K562 (cell line): ENCODE results near the gene VPS9D1. TPM values are rescaled to one million over a fixed set of nuclear protein-coding genes. Genes with fewer than 3 reads are reported as not detected.

Source experiments
- CBX2 ChIP-seq: fragments of 200-600 bp; sonication (generic); IDR thresholded peaks from one replicate; pipeline ENCODE4 v1.6.1; 2012; ENCODE audit warnings: mild to moderate bottlenecking, low read length, inconsistent platforms; ENCODE audit not compliant: insufficient read depth, poor library complexity, severe bottlenecking
- HDAC2 ChIP-seq: fragments of 450-650 bp; IDR thresholded peaks from 2 replicates; pipeline ENCODE4 v1.6.1; 2016; ENCODE audit warnings: mild to moderate bottlenecking
- ID3 ChIP-seq, 2 experiments: fragments of 250-450 bp in 1 of 2; fragments of 450-650 bp in 1 of 2; sonication (Bioruptor Pico) in 1 of 2; IDR thresholded peaks; 2 replicates each; pipeline versions ENCODE4 v1.6.1 to v1.8.0; 2016 to 2021; ENCODE audit warnings: mild to moderate bottlenecking in 2 of 2, moderate library complexity in 2 of 2, missing compliant biosample characterization in 1 of 2, missing genetic modification characterization in 1 of 2
- NFIC ChIP-seq: fragments of 450-650 bp; IDR thresholded peaks from 2 replicates; pipeline ENCODE4 v1.6.1; 2017; ENCODE audit warnings: mild to moderate bottlenecking, inconsistent platforms
- RBM25 ChIP-seq: fragments of 200-400 bp; formaldehyde crosslinking; IDR thresholded peaks from 2 replicates; pipeline ENCODE4 v1.6.1; 2018; ENCODE audit warnings: low read length, low read depth, moderate library complexity; ENCODE audit not compliant: severe bottlenecking
- polyA plus RNA-seq, 8 experiments: library from polyadenylated mRNA; depleted of rRNA in 4 of 8; stranded (reverse) in 5 of 8; unstranded in 3 of 8; fragments of >200 nt; fragmentation: Nextera tagmentation in 2 of 8; fragmentation: Illumina TruSeq in 1 of 8; extraction: Ambion mirVana in 2 of 8; extraction: Trizol in 1 of 8; gene quantifications; 2 replicates each; pipeline versions ENCODE4 v1.2.1 to v1.2.3, GENCODE V29; 2011 to 2014; ENCODE audit warnings: inconsistent platforms in 1 of 8, missing spikeins in 1 of 8
- total RNA-seq, 7 experiments: library from RNA; depleted of rRNA in 6 of 7; stranded (reverse); fragments of >200 nt in 6 of 7; fragmentation: Illumina TruSeq in 2 of 7; extraction: Trizol in 2 of 7; gene quantifications; 2 replicates each; pipeline versions ENCODE4 v1.2.1 to v1.2.3, GENCODE V29; 2011 to 2021; ENCODE audit warnings: low replicate concordance in 1 of 7
- TF ChIP-seq, protein P1 (sequence below), 3 experiments: fragments of 200-800 bp in 1 of 3; fragments of 250-450 bp in 1 of 3; fragments of 450-650 bp in 1 of 3; sonication (Bioruptor Pico) in 1 of 3; sonication (Bioruptor generic) in 1 of 3; formaldehyde crosslinking in 1 of 3; IDR thresholded peaks; 2 replicates each; pipeline versions ENCODE4 v1.6.1 to v1.8.0; 2016 to 2022; ENCODE audit warnings: mild to moderate bottlenecking in 2 of 3, missing genetic modification characterization in 2 of 3, missing compliant biosample characterization in 1 of 3, moderate library complexity in 1 of 3
- TF ChIP-seq, protein P2 (sequence below): fragments of 450-650 bp; formaldehyde crosslinking; IDR thresholded peaks from 2 replicates; pipeline ENCODE4 v1.4.0; 2022; ENCODE audit warnings: mild to moderate bottlenecking, moderate library complexity
- TF ChIP-seq, protein P3 (sequence below): fragments of 250-450 bp; sonication (Bioruptor Pico); IDR thresholded peaks from 2 replicates; pipeline ENCODE4 v1.5.0; 2022; ENCODE audit warnings: mild to moderate bottlenecking
- TF ChIP-seq, protein P4 (sequence below): fragments of 450-650 bp; IDR thresholded peaks from 2 replicates; pipeline ENCODE4 v1.7.1; 2018; ENCODE audit warnings: mild to moderate bottlenecking, low read depth; ENCODE audit not compliant: partially characterized antibody
- TF ChIP-seq, protein P5 (sequence below): fragments of 150-350 bp; IDR thresholded peaks from 2 replicates; pipeline ENCODE4 v1.6.1; 2014; ENCODE audit warnings: low read depth, mild to moderate bottlenecking, low read length, borderline replicate concordance

Gene VPS9D1
- total and polyA plus RNA-seq, 9 of the 15 experiments (the other 6 are each of a cell fraction or from before 2014, with no cell fraction given) = 0.33 to 3.1 (median 1.1) TPM

GRCh38 chr16:89657442-89658220 lies 63.1 kb downstream of the VPS9D1 start, which contains the start of the genes CHMP1A and SPATA33 (continued):
- TF ChIP-seq, protein P1, sequence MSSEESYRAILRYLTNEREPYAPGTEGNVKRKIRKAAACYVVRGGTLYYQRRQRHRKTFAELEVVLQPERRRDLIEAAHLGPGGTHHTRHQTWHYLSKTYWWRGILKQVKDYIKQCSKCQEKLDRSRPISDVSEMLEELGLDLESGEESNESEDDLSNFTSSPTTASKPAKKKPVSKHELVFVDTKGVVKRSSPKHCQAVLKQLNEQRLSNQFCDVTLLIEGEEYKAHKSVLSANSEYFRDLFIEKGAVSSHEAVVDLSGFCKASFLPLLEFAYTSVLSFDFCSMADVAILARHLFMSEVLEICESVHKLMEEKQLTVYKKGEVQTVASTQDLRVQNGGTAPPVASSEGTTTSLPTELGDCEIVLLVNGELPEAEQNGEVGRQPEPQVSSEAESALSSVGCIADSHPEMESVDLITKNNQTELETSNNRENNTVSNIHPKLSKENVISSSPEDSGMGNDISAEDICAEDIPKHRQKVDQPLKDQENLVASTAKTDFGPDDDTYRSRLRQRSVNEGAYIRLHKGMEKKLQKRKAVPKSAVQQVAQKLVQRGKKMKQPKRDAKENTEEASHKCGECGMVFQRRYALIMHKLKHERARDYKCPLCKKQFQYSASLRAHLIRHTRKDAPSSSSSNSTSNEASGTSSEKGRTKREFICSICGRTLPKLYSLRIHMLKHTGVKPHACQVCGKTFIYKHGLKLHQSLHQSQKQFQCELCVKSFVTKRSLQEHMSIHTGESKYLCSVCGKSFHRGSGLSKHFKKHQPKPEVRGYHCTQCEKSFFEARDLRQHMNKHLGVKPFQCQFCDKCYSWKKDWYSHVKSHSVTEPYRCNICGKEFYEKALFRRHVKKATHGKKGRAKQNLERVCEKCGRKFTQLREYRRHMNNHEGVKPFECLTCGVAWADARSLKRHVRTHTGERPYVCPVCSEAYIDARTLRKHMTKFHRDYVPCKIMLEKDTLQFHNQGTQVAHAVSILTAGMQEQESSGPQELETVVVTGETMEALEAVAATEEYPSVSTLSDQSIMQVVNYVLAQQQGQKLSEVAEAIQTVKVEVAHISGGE (CRISPR knock-in tag; IDR thresholded peaks at IDR 0.05) = peak; percentile 81 to 95 (median 91); a peak in 5 of 6 replicates
- TF ChIP-seq HDAC2 (no peak; the same call in 1 of the 2 replicates), NFIC (no peak), RBM25 (peak; percentile 98), ID3 (CRISPR knock-in tag; IDR thresholded peaks at IDR 0.05) (no peak), ID3 (tag; IDR thresholded peaks at IDR 0.05) (no peak), CBX2 (no peak)
- TF ChIP-seq, protein P2, sequence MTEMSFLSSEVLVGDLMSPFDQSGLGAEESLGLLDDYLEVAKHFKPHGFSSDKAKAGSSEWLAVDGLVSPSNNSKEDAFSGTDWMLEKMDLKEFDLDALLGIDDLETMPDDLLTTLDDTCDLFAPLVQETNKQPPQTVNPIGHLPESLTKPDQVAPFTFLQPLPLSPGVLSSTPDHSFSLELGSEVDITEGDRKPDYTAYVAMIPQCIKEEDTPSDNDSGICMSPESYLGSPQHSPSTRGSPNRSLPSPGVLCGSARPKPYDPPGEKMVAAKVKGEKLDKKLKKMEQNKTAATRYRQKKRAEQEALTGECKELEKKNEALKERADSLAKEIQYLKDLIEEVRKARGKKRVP (CRISPR knock-in tag) = 0 out of 2 replicates have a peak, but pooled peaks have one; percentile 12
- TF ChIP-seq, protein P3, sequence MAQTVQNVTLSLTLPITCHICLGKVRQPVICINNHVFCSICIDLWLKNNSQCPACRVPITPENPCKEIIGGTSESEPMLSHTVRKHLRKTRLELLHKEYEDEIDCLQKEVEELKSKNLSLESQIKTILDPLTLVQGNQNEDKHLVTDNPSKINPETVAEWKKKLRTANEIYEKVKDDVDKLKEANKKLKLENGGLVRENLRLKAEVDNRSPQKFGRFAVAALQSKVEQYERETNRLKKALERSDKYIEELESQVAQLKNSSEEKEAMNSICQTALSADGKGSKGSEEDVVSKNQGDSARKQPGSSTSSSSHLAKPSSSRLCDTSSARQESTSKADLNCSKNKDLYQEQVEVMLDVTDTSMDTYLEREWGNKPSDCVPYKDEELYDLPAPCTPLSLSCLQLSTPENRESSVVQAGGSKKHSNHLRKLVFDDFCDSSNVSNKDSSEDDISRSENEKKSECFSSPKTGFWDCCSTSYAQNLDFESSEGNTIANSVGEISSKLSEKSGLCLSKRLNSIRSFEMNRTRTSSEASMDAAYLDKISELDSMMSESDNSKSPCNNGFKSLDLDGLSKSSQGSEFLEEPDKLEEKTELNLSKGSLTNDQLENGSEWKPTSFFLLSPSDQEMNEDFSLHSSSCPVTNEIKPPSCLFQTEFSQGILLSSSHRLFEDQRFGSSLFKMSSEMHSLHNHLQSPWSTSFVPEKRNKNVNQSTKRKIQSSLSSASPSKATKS (CRISPR knock-in tag) = no peak
- TF ChIP-seq, protein P4, sequence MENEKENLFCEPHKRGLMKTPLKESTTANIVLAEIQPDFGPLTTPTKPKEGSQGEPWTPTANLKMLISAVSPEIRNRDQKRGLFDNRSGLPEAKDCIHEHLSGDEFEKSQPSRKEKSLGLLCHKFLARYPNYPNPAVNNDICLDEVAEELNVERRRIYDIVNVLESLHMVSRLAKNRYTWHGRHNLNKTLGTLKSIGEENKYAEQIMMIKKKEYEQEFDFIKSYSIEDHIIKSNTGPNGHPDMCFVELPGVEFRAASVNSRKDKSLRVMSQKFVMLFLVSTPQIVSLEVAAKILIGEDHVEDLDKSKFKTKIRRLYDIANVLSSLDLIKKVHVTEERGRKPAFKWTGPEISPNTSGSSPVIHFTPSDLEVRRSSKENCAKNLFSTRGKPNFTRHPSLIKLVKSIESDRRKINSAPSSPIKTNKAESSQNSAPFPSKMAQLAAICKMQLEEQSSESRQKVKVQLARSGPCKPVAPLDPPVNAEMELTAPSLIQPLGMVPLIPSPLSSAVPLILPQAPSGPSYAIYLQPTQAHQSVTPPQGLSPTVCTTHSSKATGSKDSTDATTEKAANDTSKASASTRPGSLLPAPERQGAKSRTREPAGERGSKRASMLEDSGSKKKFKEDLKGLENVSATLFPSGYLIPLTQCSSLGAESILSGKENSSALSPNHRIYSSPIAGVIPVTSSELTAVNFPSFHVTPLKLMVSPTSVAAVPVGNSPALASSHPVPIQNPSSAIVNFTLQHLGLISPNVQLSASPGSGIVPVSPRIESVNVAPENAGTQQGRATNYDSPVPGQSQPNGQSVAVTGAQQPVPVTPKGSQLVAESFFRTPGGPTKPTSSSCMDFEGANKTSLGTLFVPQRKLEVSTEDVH = peak; percentile 95
- TF ChIP-seq, protein P5, sequence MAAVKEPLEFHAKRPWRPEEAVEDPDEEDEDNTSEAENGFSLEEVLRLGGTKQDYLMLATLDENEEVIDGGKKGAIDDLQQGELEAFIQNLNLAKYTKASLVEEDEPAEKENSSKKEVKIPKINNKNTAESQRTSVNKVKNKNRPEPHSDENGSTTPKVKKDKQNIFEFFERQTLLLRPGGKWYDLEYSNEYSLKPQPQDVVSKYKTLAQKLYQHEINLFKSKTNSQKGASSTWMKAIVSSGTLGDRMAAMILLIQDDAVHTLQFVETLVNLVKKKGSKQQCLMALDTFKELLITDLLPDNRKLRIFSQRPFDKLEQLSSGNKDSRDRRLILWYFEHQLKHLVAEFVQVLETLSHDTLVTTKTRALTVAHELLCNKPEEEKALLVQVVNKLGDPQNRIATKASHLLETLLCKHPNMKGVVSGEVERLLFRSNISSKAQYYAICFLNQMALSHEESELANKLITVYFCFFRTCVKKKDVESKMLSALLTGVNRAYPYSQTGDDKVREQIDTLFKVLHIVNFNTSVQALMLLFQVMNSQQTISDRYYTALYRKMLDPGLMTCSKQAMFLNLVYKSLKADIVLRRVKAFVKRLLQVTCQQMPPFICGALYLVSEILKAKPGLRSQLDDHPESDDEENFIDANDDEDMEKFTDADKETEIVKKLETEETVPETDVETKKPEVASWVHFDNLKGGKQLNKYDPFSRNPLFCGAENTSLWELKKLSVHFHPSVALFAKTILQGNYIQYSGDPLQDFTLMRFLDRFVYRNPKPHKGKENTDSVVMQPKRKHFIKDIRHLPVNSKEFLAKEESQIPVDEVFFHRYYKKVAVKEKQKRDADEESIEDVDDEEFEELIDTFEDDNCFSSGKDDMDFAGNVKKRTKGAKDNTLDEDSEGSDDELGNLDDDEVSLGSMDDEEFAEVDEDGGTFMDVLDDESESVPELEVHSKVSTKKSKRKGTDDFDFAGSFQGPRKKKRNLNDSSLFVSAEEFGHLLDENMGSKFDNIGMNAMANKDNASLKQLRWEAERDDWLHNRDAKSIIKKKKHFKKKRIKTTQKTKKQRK = no peak
